Stromal cell of bone marrow (primary cell): ENCODE measurements around the gene MARK3.

Source experiments
- DNase-seq: peaks from one replicate; pipeline ENCODE4 v3.0.0-alpha.2; 2012; ENCODE audit warnings: low read depth

MARK3 gene

GRCh38 chr14:103550451-103551337 is 165.5 kb downstream of the MARK3 start:
- DNase-seq: no peak

DNA sequence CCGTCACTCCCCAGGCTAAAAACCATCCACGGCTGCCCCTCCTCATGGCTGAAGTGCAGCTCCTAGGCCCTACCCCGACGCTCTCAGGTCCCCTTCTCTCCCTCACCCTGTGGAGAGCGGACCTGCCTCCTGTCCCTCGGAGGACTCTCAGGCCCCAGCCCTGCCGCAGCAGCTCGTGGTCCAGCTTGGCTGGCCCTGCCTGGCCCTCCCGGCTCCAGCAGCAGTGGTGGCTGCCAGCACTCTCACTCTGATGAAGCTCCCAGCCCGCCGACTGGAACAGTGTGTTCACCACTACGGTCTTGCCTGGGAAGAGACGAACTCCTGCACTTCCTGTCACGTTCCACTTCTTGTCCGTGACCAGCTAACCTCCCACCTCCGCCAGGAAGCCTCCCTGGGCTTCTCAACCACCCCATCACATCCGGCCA is 166.1 kb downstream of the MARK3 start:
- no peak for DNase-seq

- no peak for DNase-seq
These were observed 167.0 kb downstream of the MARK3 start for GRCh38 chr14:103552011-103552845.

DNA sequence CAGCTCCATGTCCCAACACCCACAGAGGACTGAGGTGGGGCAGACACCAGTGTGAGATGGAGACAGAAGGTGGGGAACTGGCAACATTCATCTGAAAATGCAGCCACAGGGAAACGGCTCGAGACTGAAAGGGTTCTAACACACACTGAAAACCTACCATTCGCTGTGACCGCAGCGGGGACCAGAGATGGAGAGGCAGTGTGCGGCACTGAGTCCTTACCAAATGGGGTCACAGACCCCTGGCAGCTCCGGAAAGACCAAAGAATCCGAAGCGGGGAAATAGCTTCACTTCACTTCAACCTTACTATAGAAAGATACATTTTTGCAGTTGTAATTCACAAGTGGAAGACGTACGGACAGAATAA is 167.6 kb downstream of the MARK3 start:
- DNase-seq: no peak
